IMR-90 (cell line): ENCODE measurements around the gene KIAA1614. TPM values are rescaled to one million over a fixed set of nuclear protein-coding genes. Genes with fewer than 3 reads are reported as not detected.

Source experiments
- ATAC-seq: fragments of 200-7000 bp; cut with Tn5 transposase; 2 replicates; pipeline ENCODE4 v1.9.1; 2020; ENCODE audit warnings: low read depth, mild to moderate bottlenecking, moderate library complexity
- BruUV-seq: library from RNA; stranded (reverse); fragments of 400-500 nt; replicated peaks from 2 replicates; lab custom pipeline; 2021; lab: Mats Ljungman, UMichigan
- CTCF ChIA-PET: fragments of 300-600 bp; formaldehyde crosslinking; extraction: SDS; loops from one replicate; lab custom pipeline; 2021; ENCODE audit warnings: antibody characterized with exemption; lab: Yijun Ruan, JAX
- POLR2A ChIA-PET: fragments of 300-600 bp; sonication (Branson Sonifier 250); formaldehyde crosslinking; loops from one replicate; lab custom pipeline; 2022; ENCODE audit warnings: antibody characterized with exemption; ENCODE audit not compliant: unreplicated experiment; lab: Charles Lee
- DNase-seq: peaks from one replicate; pipeline ENCODE4 v3.0.0; 2013
- H2AFZ ChIP-seq: replicated peaks from 2 replicates; pipeline ENCODE3; 2013; ENCODE audit warnings: low read length, mild to moderate bottlenecking; ENCODE audit not compliant: poor library complexity
- H2AK5ac ChIP-seq: 2 replicates; pipeline ENCODE4 v1.6.1; 2013; ENCODE audit warnings: low read depth, low read length, inconsistent platforms
- H2AK9ac ChIP-seq: replicated peaks from 2 replicates; pipeline ENCODE3; 2013; ENCODE audit warnings: mild to moderate bottlenecking, low read depth, low read length, moderate library complexity; ENCODE audit not compliant: poor library complexity
- H2BK120ac ChIP-seq: 2 replicates; pipeline ENCODE4 v1.6.1; 2013; ENCODE audit warnings: low read depth, low read length, inconsistent platforms
- H2BK15ac ChIP-seq: 3 replicates; pipeline ENCODE4 v1.6.1; 2013; ENCODE audit warnings: low read depth, low read length, inconsistent platforms
- H2BK20ac ChIP-seq: 2 replicates; pipeline ENCODE4 v1.6.1; 2013; ENCODE audit warnings: low read depth, mild to moderate bottlenecking, inconsistent platforms, low read length, moderate library complexity
- H2BK5ac ChIP-seq: 2 replicates; pipeline ENCODE4 v1.6.1; 2013; ENCODE audit warnings: mild to moderate bottlenecking, low read depth, low read length, inconsistent platforms; ENCODE audit not compliant: poor library complexity, severe bottlenecking
- H3K14ac ChIP-seq: replicated peaks from 2 replicates; pipeline ENCODE4 v1.6.1; 2013; ENCODE audit warnings: low read depth, low read length, inconsistent platforms
- H3K18ac ChIP-seq: 2 replicates; pipeline ENCODE4 v1.6.1; 2013; ENCODE audit warnings: low read depth, low read length, control low read depth
- H3K23ac ChIP-seq: 2 replicates; pipeline ENCODE4 v1.6.1; 2013; ENCODE audit warnings: low read depth, low read length, inconsistent platforms
- H3K27ac ChIP-seq: 2 replicates; pipeline ENCODE4 v1.5.1; 2013; ENCODE audit warnings: mild to moderate bottlenecking, control low read depth, low read length; ENCODE audit not compliant: insufficient read depth
- H3K27me3 ChIP-seq: 2 replicates; pipeline ENCODE4 v1.6.1; 2013; ENCODE audit warnings: low read length; ENCODE audit not compliant: control insufficient read depth, insufficient read depth
- H3K36me3 ChIP-seq: 2 replicates; pipeline ENCODE4 v1.6.1; 2013; ENCODE audit warnings: low read length, mixed read lengths; ENCODE audit not compliant: control insufficient read depth, insufficient read depth
- H3K4ac ChIP-seq: 2 replicates; pipeline ENCODE4 v1.6.1; 2013; ENCODE audit warnings: low read depth, low read length, inconsistent platforms
- H3K4me1 ChIP-seq: 2 replicates; pipeline ENCODE4 v1.6.1; 2013; ENCODE audit warnings: low read length, mixed read lengths; ENCODE audit not compliant: control insufficient read depth, insufficient read depth
- H3K4me2 ChIP-seq: 2 replicates; pipeline ENCODE4 v1.6.1; 2013; ENCODE audit warnings: low read depth, mild to moderate bottlenecking, control low read depth, low read length, moderate library complexity
- H3K4me3 ChIP-seq: 2 replicates; pipeline ENCODE4 v1.5.1; 2013; ENCODE audit warnings: low read depth, mild to moderate bottlenecking, control low read depth, low read length, moderate library complexity; ENCODE audit not compliant: insufficient read depth
- H3K56ac ChIP-seq: 2 replicates; pipeline ENCODE4 v1.6.1; 2013; ENCODE audit warnings: low read length, inconsistent platforms; ENCODE audit not compliant: insufficient read depth; ENCODE audit errors: extremely low read depth
- H3K79me1 ChIP-seq, 2 experiments: 2 replicates each; pipeline ENCODE4 v1.6.1; 2013; ENCODE audit warnings: low read length in 2 of 2, inconsistent platforms in 1 of 2, low read depth in 1 of 2
- H3K9ac ChIP-seq: 2 replicates; pipeline ENCODE4 v1.6.1; 2013; ENCODE audit warnings: low read depth, low read length, control low read depth
- H3K9me1 ChIP-seq: 2 replicates; pipeline ENCODE4 v1.6.1; 2013; ENCODE audit warnings: low read length, inconsistent platforms; ENCODE audit not compliant: insufficient read depth
- H3K9me3 ChIP-seq: 2 replicates; pipeline ENCODE4 v1.6.1; 2013; ENCODE audit warnings: low read length; ENCODE audit not compliant: control insufficient read depth, insufficient read depth
- H4K20me1 ChIP-seq: 2 replicates; pipeline ENCODE4 v1.6.1; 2013; ENCODE audit warnings: low read length, inconsistent platforms; ENCODE audit not compliant: insufficient read depth
- H4K5ac ChIP-seq: 2 replicates; pipeline ENCODE4 v1.6.1; 2013; ENCODE audit warnings: mild to moderate bottlenecking, low read depth, low read length, control low read depth
- H4K8ac ChIP-seq, 2 experiments: 2 replicates each; pipeline ENCODE4 v1.6.1; 2013; ENCODE audit warnings: low read depth in 2 of 2, low read length in 2 of 2, control low read depth in 1 of 2, inconsistent platforms in 1 of 2
- H4K91ac ChIP-seq: 2 replicates; pipeline ENCODE4 v1.6.1; 2013; ENCODE audit warnings: low read depth, low read length, inconsistent platforms; ENCODE audit not compliant: insufficient read depth
- MAZ ChIP-seq: IDR thresholded peaks from 2 replicates; pipeline ENCODE4 v1.6.1; 2012; ENCODE audit warnings: low read depth, mild to moderate bottlenecking, low read length, improper control_type of control experiment, moderate library complexity, borderline replicate concordance
- SMC3 ChIP-seq: fragments of 150-350 bp; IDR thresholded peaks from 2 replicates; pipeline ENCODE4 v1.6.1; 2016; ENCODE audit warnings: low read depth, mild to moderate bottlenecking, antibody characterized with exemption, low read length, moderate library complexity
- WGBS, 2 experiments: methylation state at CpG; one replicate each; pipeline versions ENCODE4 v1.1.5 to v1.1.7; 2013; ENCODE audit warnings: missing lambda C conversion rate in 2 of 2; ENCODE audit not compliant: insufficient read length in 1 of 2; ENCODE audit errors: extremely low coverage in 2 of 2; 5-methylcytosine and 5-hydroxymethylcytosine counted together
- dilution Hi-C: fragments of 300-500 bp; cut with HindIII; formaldehyde crosslinking; loops from one replicate; pipeline ENCODE4 v1.14.3; 2018; ENCODE audit warnings: low sequenced_read_pairs; ENCODE audit not compliant: unreplicated experiment
- in situ Hi-C: fragments of 300-500 bp; cut with MboI; formaldehyde crosslinking; loops from 3 replicates; pipeline ENCODE4 v1.14.3; 2019; ENCODE audit warnings: low sequenced_read_pairs, inconsistent platforms, mixed read lengths
- intact Hi-C: fragments of 100-400 bp; cut with micrococcal nuclease; formaldehyde crosslinking; loops from 2 replicates; pipeline ENCODE4 v1.10.0; 2022
- polyA plus RNA-seq, 3 experiments: library from polyadenylated mRNA; depleted of rRNA; stranded (reverse); fragments of >200 nt; gene quantifications; 2 replicates each; pipeline ENCODE4 v1.2.3, GENCODE V29; 2012; ENCODE audit warnings: low replicate concordance in 1 of 3
- total RNA-seq: library from RNA; depleted of rRNA; stranded (reverse); fragments of >200 nt; gene quantifications from 2 replicates; pipeline ENCODE4 v1.2.3, GENCODE V29; 2012
- TF ChIP-seq, protein P1 (sequence below): conservative IDR thresholded peaks from 2 replicates; pipeline ENCODE4 v1.5.1; 2012; ENCODE audit warnings: mild to moderate bottlenecking, low read depth, low read length, improper control_type of control experiment

Gene KIAA1614
- total and polyA plus RNA-seq, 2 of the 4 experiments (the other 2 are of a cell fraction): 1.8 to 3.5 TPM

DNA sequence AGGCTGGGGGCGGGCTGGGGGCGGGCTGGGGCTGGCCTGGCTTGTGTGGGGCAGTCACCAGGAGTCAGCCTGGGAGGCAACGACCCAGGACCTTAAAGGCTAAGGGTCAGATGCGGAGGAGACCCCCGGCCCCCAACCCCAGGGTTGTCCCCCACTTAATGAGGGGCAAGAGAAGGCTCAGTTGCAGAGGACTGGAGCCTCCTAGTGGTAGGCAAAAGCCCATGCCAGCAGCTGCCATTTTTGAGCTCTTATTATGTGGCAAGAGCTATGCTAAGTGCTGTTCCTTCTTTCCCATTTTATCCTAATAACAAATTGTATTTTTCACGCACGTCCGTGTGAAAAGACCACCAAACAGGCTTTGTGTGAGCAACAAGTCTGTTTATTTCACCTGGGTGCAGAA lies 8.0 kb downstream of the KIAA1614 start:
- Histone ChIP-seq H3K18ac (no peak overlapping the region), H2BK5ac (no peak overlapping the region), H3K79me1 (peaks cover 0 to 2% of the 10 kb centered on the region in 2 experiments; a peak in 1 of 4 replicates), H3K4me2 (no peak overlapping the region), H3K9ac (no peak overlapping the region), H3K9me1 (0 out of 2 replicates have a peak, but pooled peaks cover 4% of the 10 kb centered on the region), H3K27me3 (no peaks in the 10 kb centered on the region), H3K23ac (no peak overlapping the region), H3K56ac (no peak overlapping the region), H3K36me3 (peaks cover 27% of the 10 kb centered on the region; the same call in 1 of the 2 replicates), H2BK120ac (no peak overlapping the region), H4K91ac (no peak overlapping the region), H4K5ac (no peak overlapping the region), H2BK20ac (no peak overlapping the region), H3K27ac (no peak overlapping the region), H3K4me3 (no peak overlapping the region), H3K4me1 (peaks cover 2% of the 10 kb centered on the region; the same call in 1 of the 2 replicates), H3K14ac (no peak overlapping the region), H2BK15ac (no peak overlapping the region), H4K20me1 (no peaks in the 10 kb centered on the region), H4K8ac (no peak overlapping the region), H2AK9ac (no peak overlapping the region), H2AK5ac (no peak overlapping the region), H2AFZ (no peak overlapping the region), H3K4ac (no peak overlapping the region), H3K9me3 (no peaks in the 10 kb centered on the region)
- in situ Hi-C loops (no loop called here), dilution Hi-C loops (no loop called here), intact Hi-C loops (no loop called here)
- DNase-seq: no peak
- WGBS, 2 experiments: 80% methylated on average over 1 of the region's 8 CpGs; no CpG with 5 or more reads in 1 of the 2 experiments
- ChIA-PET CTCF (interaction anchor here (0.6 to 0.8 kb wide), 2 partner anchors 9 to 22 kb away, joined by 3 to 5 read pairs; partner anchors contain the start of gene KIAA1614), POLR2A (no interaction called here)
- no TSS peak for BruUV-seq
- 0 out of 2 replicates have a peak, but pooled peaks have one; percentile 11 for TF ChIP-seq SMC3
- no peak for TF ChIP-seq MAZ
- TF ChIP-seq, protein P1, sequence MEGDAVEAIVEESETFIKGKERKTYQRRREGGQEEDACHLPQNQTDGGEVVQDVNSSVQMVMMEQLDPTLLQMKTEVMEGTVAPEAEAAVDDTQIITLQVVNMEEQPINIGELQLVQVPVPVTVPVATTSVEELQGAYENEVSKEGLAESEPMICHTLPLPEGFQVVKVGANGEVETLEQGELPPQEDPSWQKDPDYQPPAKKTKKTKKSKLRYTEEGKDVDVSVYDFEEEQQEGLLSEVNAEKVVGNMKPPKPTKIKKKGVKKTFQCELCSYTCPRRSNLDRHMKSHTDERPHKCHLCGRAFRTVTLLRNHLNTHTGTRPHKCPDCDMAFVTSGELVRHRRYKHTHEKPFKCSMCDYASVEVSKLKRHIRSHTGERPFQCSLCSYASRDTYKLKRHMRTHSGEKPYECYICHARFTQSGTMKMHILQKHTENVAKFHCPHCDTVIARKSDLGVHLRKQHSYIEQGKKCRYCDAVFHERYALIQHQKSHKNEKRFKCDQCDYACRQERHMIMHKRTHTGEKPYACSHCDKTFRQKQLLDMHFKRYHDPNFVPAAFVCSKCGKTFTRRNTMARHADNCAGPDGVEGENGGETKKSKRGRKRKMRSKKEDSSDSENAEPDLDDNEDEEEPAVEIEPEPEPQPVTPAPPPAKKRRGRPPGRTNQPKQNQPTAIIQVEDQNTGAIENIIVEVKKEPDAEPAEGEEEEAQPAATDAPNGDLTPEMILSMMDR: peak; percentile 21; the same call in 1 of the 2 replicates
- ATAC-seq: no peak
